SK-N-SH (cell line): ENCODE results near the gene DNPEP.

Experiments used
- FOSL2 ChIP-seq: IDR thresholded peaks from 2 replicates; pipeline ENCODE4 v1.4.0; 2012; ENCODE audit warnings: low read depth, mild to moderate bottlenecking, moderate library complexity, borderline replicate concordance
- RFX5 ChIP-seq: IDR thresholded peaks from 2 replicates; pipeline ENCODE4 v1.6.1; 2012; ENCODE audit warnings: mild to moderate bottlenecking, improper control_type of control experiment, low read length
- TF ChIP-seq, protein P1 (sequence below): fragments of 200-600 bp; sonication (generic); IDR thresholded peaks from 2 replicates; pipeline ENCODE4 v1.6.1; 2017; ENCODE audit warnings: antibody characterized with exemption, mild to moderate bottlenecking, moderate library complexity

GRCh38 chr2:219423652-219424377 lies 36.1 kb upstream of the DNPEP start:
- TF ChIP-seq, protein P1, sequence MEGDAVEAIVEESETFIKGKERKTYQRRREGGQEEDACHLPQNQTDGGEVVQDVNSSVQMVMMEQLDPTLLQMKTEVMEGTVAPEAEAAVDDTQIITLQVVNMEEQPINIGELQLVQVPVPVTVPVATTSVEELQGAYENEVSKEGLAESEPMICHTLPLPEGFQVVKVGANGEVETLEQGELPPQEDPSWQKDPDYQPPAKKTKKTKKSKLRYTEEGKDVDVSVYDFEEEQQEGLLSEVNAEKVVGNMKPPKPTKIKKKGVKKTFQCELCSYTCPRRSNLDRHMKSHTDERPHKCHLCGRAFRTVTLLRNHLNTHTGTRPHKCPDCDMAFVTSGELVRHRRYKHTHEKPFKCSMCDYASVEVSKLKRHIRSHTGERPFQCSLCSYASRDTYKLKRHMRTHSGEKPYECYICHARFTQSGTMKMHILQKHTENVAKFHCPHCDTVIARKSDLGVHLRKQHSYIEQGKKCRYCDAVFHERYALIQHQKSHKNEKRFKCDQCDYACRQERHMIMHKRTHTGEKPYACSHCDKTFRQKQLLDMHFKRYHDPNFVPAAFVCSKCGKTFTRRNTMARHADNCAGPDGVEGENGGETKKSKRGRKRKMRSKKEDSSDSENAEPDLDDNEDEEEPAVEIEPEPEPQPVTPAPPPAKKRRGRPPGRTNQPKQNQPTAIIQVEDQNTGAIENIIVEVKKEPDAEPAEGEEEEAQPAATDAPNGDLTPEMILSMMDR: no peak
- no peak for TF ChIP-seq FOSL2
- TF ChIP-seq RFX5: no peak
